HCT116 (cell line): ENCODE results near the gene CCDC14. TPM values are rescaled to one million over a fixed set of nuclear protein-coding genes. Genes with fewer than 3 reads are reported as not detected.

Source experiments
- ATAC-seq: fragments of 200-7000 bp; cut with Tn5 transposase; 2 replicates; pipeline ENCODE4 v1.9.1; 2020; ENCODE audit warnings: mild to moderate bottlenecking, moderate library complexity
- BruUV-seq: library from RNA; stranded (reverse); fragments of 400-500 nt; replicated peaks from 2 replicates; lab custom pipeline; 2021; lab: Mats Ljungman, UMichigan
- CTCF ChIA-PET: fragments of 300-600 bp; sonication (Branson Sonifier 250); formaldehyde crosslinking; loops from one replicate; lab custom pipeline; 2021; ENCODE audit warnings: antibody characterized with exemption; lab: Charles Lee
- POLR2A ChIA-PET: fragments of 300-600, 350-600 bp; sonication (Branson Sonifier 250); formaldehyde crosslinking; loops from one replicate; lab custom pipeline; 2021; ENCODE audit warnings: antibody characterized with exemption; lab: Charles Lee
- RAD21 ChIA-PET, 2 experiments: fragments of 300-600 bp; sonication (Branson Sonifier 250); formaldehyde crosslinking; loops; one replicate each; lab custom pipeline; 2023; ENCODE audit warnings: low total read pairs in 2 of 2; ENCODE audit not compliant: uncharacterized antibody in 2 of 2, unreplicated experiment in 2 of 2, low non-redundant PET in 1 of 2; lab: Charles Lee
- DNase-seq: peaks from one replicate; pipeline ENCODE4 v3.0.0-alpha.2; 2010; ENCODE audit warnings: low read depth, low spot score
- H2AFZ ChIP-seq: fragments of 200-600 bp; shearing (Covaris generic), sonication (generic); 2 replicates; pipeline ENCODE4 v1.6.1; 2017; ENCODE audit warnings: low read depth, mixed run types, mixed read lengths, antibody characterized with exemption, low read length; ENCODE audit not compliant: poor library complexity, severe bottlenecking
- H3K27ac ChIP-seq: 2 replicates; pipeline ENCODE4 v1.5.1; 2012; ENCODE audit warnings: low read depth, low read length
- H3K27me3 ChIP-seq: fragments of 200-600 bp; sonication (generic); 2 replicates; pipeline ENCODE4 v1.6.1; 2016; ENCODE audit warnings: mixed run types, low read length, mixed read lengths; ENCODE audit not compliant: insufficient read depth
- H3K36me3 ChIP-seq, 2 experiments: fragments of 200-500 bp in 1 of 2; fragments of 200-600 bp in 1 of 2; sonication (Bioruptor generic) in 1 of 2; sonication (generic) in 1 of 2; 2 replicates each; pipeline versions ENCODE4 v1.5.1 to v1.6.1; 2014 to 2016; ENCODE audit warnings: low read length in 2 of 2, inconsistent platforms in 1 of 2, mixed read lengths in 1 of 2, mixed run types in 1 of 2; ENCODE audit not compliant: insufficient read depth in 2 of 2, control insufficient read depth in 1 of 2
- H3K4me1 ChIP-seq, 2 experiments: fragments of 200-600 bp in 1 of 2; sonication (generic) in 1 of 2; 2 replicates each; pipeline versions ENCODE4 v1.5.1 to v1.6.1; 2012 to 2017; ENCODE audit warnings: low read length in 2 of 2, inconsistent platforms in 1 of 2, mild to moderate bottlenecking in 1 of 2, mixed read lengths in 1 of 2, mixed run types in 1 of 2, moderate library complexity in 1 of 2; ENCODE audit not compliant: insufficient read depth in 2 of 2, control insufficient read depth in 1 of 2
- H3K4me2 ChIP-seq: fragments of 200-600 bp; sonication (generic); 2 replicates; pipeline ENCODE4 v1.6.1; 2017; ENCODE audit warnings: mixed run types, low read length, mixed read lengths
- H3K4me3 ChIP-seq, 2 experiments: fragments of 200-600 bp in 1 of 2; sonication (generic) in 1 of 2; replicated peaks in 1 of 2; 2 replicates each; pipeline ENCODE4 v1.5.1; 2011 to 2016; ENCODE audit warnings: low read length in 2 of 2, control low read depth in 1 of 2, low read depth in 1 of 2, mild to moderate bottlenecking in 1 of 2, mixed read lengths in 1 of 2, mixed run types in 1 of 2
- H3K79me2 ChIP-seq: fragments of 200-600 bp; sonication (generic); 2 replicates; pipeline ENCODE4 v1.6.1; 2017; ENCODE audit warnings: mild to moderate bottlenecking, mixed run types, low read length, moderate library complexity, mixed read lengths; ENCODE audit not compliant: insufficient read depth
- H3K9ac ChIP-seq: fragments of 200-600 bp; sonication (generic); 2 replicates; pipeline ENCODE4 v1.6.1; 2016; ENCODE audit warnings: low read length, mixed read lengths
- H3K9me2 ChIP-seq: fragments of 200-600 bp; sonication (generic), shearing (Covaris generic); 2 replicates; pipeline ENCODE4 v1.6.1; 2017; ENCODE audit warnings: mixed run types, mild to moderate bottlenecking, moderate library complexity; ENCODE audit not compliant: insufficient read depth
- H3K9me3 ChIP-seq, 2 experiments: fragments of 200-500 bp in 1 of 2; fragments of 200-600 bp in 1 of 2; sonication (Bioruptor generic) in 1 of 2; sonication (generic) in 1 of 2; 2 replicates each; pipeline ENCODE4 v1.6.1; 2014 to 2017; ENCODE audit warnings: low read length in 2 of 2, mixed read lengths in 2 of 2, inconsistent platforms in 1 of 2, low read depth in 1 of 2, mild to moderate bottlenecking in 1 of 2, mixed run types in 1 of 2, moderate library complexity in 1 of 2; ENCODE audit not compliant: control insufficient read depth in 1 of 2, insufficient read depth in 1 of 2
- H4K20me1 ChIP-seq: fragments of 200-600 bp; sonication (generic), shearing (Covaris generic); 2 replicates; pipeline ENCODE4 v1.6.1; 2017; ENCODE audit warnings: mixed run types, mild to moderate bottlenecking, moderate library complexity; ENCODE audit not compliant: insufficient read depth
- ELF1 ChIP-seq: IDR thresholded peaks from 2 replicates; pipeline ENCODE4 v1.6.1; 2012; ENCODE audit warnings: low read depth, borderline replicate concordance
- EZH2 ChIP-seq: fragments of 200-600 bp; sonication (generic); IDR thresholded peaks from 2 replicates; pipeline ENCODE4 v1.6.1; 2017; ENCODE audit warnings: antibody characterized with exemption, mixed run types
- EZH2phosphoT487 ChIP-seq: fragments of 200-600 bp; IDR thresholded peaks from 2 replicates; pipeline ENCODE4 v1.6.1; 2018; ENCODE audit warnings: antibody characterized with exemption, borderline replicate concordance
- FOSL1 ChIP-seq: IDR thresholded peaks from 2 replicates; pipeline ENCODE4 v1.6.1; 2012; ENCODE audit warnings: low read depth
- MAX ChIP-seq: IDR thresholded peaks from 2 replicates; pipeline ENCODE4 v1.6.1; 2012
- POLR2A ChIP-seq: IDR thresholded peaks from 2 replicates; pipeline ENCODE4 v1.7.0; 2011; ENCODE audit warnings: borderline replicate concordance; ENCODE audit not compliant: insufficient read depth, insufficient read length; ENCODE audit errors: extremely low read depth
- POLR2AphosphoS5 ChIP-seq: IDR thresholded peaks from 2 replicates; pipeline ENCODE4 v1.6.1; 2011; ENCODE audit warnings: mild to moderate bottlenecking, low read depth, low read length, moderate library complexity
- REST ChIP-seq: IDR thresholded peaks from 2 replicates; pipeline ENCODE4 v1.6.1; 2012; ENCODE audit warnings: low read depth
- SP1 ChIP-seq: IDR thresholded peaks from 2 replicates; pipeline ENCODE4 v1.6.1; 2012; ENCODE audit warnings: low read depth
- SRF ChIP-seq: IDR thresholded peaks from 2 replicates; pipeline ENCODE4 v1.6.1; 2012; ENCODE audit warnings: low read depth
- TCF7L2 ChIP-seq: IDR thresholded peaks from 2 replicates; pipeline ENCODE4 v1.7.0; 2011; ENCODE audit warnings: borderline replicate concordance, inconsistent platforms; ENCODE audit not compliant: insufficient read depth, insufficient read length; ENCODE audit errors: extremely low read depth
- ZFX ChIP-seq: fragments of 450-650 bp; IDR thresholded peaks from 2 replicates; pipeline ENCODE4 v1.6.1; 2017
- intact Hi-C: fragments of 100-400 bp; cut with micrococcal nuclease; formaldehyde crosslinking; loops from 2 replicates; pipeline ENCODE4 v1.10.0; 2022
- total RNA-seq: library from RNA; stranded (reverse); gene quantifications from one replicate; pipeline ENCODE4 v1.2.1, GENCODE V29; 2021; ENCODE audit not compliant: unreplicated experiment

The CCDC14 gene
- total RNA-seq, 1 experiment from 2014 or later, result 54.5 TPM

- ATAC-seq (no peak), DNase-seq (no peak)
- TF ChIP-seq ZFX, result no peak
- no peak for TF ChIP-seq SRF
- TF ChIP-seq ELF1, result no peak
- TF ChIP-seq POLR2A, result no peak
- no peak for TF ChIP-seq REST
- TF ChIP-seq EZH2, result no peak
- TF ChIP-seq TCF7L2, result no peak
- TF ChIP-seq POLR2AphosphoS5, result no peak
- no peak for TF ChIP-seq MAX
- no peak for TF ChIP-seq FOSL1
- TF ChIP-seq EZH2phosphoT487, result no peak
- no peak for TF ChIP-seq SP1
- Histone ChIP-seq H4K20me1 (no peaks in the 10 kb centered on the region), H3K27me3 (no peaks in the 10 kb centered on the region), H3K4me2 (no peak overlapping the region), H3K9me3 (peaks cover 0 to 8% of the 10 kb centered on the region in 2 experiments; a peak in 1 of 4 replicates), H3K27ac (no peak overlapping the region), H3K4me3 (no peak overlapping the region), H3K79me2 (no peaks in the 10 kb centered on the region), H2AFZ (no peak overlapping the region), H3K9me2 (no peaks in the 10 kb centered on the region), H3K4me1 (no peaks in the 10 kb centered on the region), H3K9ac (no peak overlapping the region), H3K36me3 (no peaks in the 10 kb centered on the region)
- ChIA-PET RAD21 (no interaction called here), CTCF (no interaction called here), POLR2A (no interaction called here)
- intact Hi-C loops, result no loop called here
- no TSS peak for BruUV-seq
Observed at GRCh38 chr3:123893012-123893411, 68.0 kb downstream of the CCDC14 start.
